Stimulated activated naive CD4-positive, alpha-beta T cell (primary cell): ENCODE measurements around the gene HDLBP.

Source experiments
- DNase-seq, 6 experiments: peaks; one replicate each; lab custom pipeline; 2025; lab: John Stamatoyannopoulos, UW

Gene HDLBP

GRCh38 chr2:241228081-241228859, 87.2 kb downstream of the HDLBP start:
- no peak for DNase-seq

- no peak for DNase-seq
Measured at GRCh38 chr2:241227594-241227993, 87.9 kb downstream of the HDLBP start.

- no peak for DNase-seq
Measured at GRCh38 chr2:241226723-241227572, 88.5 kb downstream of the HDLBP start.

GRCh38 chr2:241225983-241226382, 89.5 kb downstream of the HDLBP start:
- no peak for DNase-seq

DNA sequence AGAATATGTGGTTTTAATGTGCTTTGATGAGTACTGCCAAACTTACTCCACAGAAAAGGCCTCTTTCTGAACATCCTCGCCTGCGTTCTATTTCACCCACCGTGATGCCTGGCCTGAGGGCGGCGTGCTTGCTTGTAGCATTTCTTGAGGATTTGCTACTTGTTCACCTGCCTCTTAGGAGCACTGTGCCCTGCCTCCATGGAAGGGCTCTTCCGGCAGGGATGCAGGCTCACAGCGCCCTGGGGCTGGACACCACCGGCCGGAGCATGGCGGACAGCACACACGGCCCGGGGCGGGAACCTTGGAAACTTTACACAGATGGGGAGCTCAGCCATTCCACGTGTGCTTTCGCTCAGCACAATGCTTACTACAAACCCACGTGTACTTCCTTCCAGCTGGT, 89.9 kb downstream of the HDLBP start:
- no peak for DNase-seq

DNA sequence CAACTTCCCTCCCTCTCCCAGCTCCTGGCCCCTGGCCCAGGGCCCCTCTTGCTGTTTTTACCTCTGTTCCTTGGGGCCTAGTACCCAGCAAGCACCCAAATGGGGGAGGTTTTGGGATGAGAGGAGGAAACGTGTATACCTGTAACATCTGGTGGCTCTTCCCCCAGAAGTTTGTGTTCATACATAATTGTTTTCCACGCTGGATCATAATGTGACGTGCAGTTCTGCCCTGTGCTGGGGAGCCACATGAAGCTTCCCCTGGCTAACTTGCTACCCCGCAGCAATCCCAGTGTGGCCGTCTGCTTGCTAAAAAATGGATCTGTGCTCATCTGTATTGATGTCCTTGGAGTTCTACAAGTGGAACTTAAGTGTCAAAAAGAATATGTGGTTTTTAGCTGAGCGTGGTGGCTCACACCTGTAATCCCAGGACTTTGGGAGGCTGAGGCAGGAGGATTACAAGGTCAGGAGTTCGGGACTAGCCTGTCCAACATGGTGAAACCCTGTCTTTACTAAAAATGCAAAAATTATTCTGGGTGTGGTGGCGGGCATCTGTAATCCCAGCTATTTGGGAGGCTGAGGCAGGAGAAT, 90.5 kb downstream of the HDLBP start:
- DNase-seq: no peak

GRCh38 chr2:241224018-241224850, 91.2 kb downstream of the HDLBP start:
- no peak for DNase-seq

DNA sequence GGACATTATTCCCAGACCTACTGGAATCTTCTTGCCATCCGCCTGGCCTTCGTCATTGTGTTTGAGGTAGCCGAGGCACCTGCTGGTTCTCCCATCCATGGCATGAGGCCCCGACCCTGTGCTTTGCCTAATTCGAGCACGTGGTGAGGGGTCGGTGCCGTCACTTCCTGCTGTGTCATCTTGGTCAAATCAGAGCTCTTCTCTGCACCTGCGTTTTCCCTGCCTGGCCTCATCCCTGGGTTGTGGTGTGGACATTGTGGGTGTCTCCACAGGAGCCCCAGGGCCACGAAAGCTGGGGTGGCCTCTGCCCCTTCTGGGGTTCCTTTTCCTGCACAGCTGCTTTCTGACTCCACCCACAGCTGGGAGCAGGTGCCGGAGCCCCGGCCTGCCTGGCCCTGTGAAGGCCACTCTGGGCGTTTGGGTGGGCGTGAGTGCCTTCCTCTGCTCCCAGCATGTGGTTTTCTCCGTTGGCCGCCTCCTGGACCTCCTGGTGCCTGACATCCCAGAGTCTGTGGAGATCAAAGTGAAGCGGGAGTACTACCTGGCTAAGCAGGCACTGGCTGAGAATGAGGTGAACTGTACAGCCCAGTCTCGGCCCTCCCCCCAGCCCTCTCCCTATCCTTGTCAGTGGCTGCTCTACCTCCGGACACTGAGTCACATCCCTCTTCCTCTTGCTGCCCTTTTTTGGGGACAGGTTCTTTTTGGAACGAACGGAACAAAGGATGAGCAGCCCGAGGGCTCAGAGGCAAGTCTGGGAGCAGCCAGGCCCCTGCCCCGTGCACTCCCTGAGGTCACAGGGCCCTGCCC, 92.1 kb downstream of the HDLBP start:
- no peak for DNase-seq

GRCh38 chr2:241219856-241220356, 95.6 kb downstream of the HDLBP start:
- no peak for DNase-seq

DNA sequence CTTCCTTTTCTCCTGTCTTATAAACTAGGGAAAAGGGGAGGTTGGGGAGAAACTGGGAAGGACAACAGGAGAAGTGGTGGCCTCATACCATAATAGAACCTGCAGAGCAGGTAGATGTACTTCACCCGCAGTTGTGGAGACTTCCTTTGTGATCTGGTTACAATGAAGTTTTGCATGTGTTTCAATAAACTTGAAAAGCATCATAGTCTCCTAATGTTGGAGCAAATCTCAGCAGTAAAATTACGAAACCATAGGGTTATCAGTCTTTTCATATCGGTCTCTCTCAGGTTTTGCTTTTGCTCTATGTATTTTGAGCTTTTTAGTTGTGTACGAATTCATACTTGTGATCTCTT, 96.5 kb downstream of the HDLBP start:
- no peak for DNase-seq

GRCh38 chr2:241218131-241219029, 97.1 kb downstream of the HDLBP start:
- DNase-seq: peak in 5 of 6 experiments; percentile 12 to 45 (median 35)

DNA sequence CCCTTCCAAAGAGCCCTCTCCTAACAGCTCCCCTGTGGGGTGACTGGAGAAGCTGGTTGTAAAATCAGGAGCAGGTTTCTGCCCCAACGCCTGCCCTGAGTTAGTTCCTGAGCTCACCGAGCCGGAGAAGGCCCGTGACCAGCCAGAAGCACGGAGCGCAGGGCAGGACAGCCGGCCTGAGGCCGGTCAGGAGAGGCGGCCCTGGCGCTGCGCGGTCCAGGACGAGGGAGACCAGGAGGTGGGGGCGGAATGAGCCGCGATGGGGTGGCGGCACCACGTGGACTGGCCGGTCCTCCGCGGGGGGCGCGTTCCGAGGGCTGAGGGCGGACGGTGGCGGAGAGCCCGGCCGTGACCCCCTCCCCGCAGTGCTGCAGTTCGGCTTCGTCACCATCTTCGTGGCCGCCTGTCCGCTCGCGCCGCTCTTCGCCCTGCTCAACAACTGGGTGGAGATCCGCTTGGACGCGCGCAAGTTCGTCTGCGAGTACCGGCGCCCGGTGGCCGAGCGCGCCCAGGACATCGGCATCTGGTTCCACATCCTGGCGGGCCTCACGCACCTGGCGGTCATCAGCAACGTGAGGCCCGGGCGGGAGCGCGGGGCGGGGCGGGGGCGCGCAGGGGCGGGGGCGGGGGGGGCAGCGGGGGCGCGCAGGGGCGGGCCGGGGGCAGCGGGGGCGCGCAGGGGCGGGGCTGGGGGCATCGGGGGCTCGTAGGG, 98.0 kb downstream of the HDLBP start:
- DNase-seq: peak in 5 of 6 experiments; percentile 10 to 53 (median 22)

DNA sequence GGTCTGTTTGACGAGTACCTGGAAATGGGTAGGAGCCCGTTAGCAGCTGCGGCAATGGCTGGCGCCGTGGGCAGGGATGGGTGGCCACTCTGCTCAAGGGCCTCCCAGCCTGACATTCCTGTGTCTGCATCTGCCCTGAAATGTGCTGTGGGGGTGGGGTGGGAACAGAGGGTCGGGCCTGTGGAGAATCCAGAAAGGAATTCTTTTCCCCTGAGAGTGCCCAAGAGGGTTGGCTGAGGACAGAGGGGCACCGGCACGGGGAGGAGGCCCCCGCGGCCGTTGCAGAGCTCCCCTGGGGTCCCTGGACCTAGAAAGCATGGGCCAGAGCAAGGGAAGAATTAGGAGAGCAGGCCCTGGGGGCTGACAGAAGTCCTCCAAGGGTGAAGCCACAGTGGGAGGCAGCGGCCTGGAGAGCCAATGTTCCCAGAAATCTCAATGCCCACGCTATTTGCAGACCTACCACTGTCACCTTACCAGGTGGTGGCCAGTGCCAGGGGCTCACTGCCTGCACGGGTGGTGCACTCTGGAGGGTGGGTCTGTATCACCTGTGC, 99.2 kb downstream of the HDLBP start:
- DNase-seq: peak in 1 of 6 experiments; percentile 10

GRCh38 chr2:241215421-241215820, 100.1 kb downstream of the HDLBP start:
- DNase-seq: no peak

DNA sequence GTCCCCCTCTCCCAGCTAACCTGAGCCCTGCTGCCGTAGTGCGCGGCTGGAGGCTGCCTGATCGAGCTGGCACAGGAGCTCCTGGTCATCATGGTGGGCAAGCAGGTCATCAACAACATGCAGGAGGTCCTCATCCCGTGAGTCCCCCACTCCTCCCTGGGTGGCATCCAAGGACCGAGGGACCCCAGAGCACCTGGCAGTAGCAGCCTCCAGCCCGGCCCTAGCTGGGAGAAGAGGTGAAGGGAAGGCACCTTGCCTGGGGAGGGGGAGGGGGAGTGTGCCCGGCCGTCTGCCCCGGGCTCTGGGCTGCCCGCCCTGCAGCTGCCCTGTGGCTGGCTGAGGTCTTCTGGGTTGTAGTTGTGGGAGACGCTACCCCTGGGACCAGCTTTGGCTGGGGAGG, 100.7 kb downstream of the HDLBP start:
- no peak for DNase-seq

DNA sequence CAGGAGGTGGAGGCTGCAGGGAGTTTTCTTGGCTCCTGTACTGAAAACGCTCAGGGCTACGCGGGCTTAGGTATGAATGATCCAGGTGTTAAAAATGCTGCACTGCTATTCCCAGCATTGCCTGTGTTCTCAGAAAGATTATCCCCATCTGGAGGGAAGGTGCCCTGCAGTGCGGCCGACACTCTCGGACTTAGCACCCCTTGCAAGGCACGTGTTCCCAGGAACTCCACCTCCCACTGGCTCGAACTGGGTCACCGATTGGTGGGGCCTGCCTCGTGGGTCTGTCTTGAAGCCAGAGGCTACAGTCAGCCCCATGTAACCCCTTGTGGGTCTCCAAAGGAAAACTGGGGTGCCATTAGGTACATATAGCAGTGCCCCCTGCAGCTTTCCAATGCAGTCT, 101.3 kb downstream of the HDLBP start:
- no peak for DNase-seq

DNA sequence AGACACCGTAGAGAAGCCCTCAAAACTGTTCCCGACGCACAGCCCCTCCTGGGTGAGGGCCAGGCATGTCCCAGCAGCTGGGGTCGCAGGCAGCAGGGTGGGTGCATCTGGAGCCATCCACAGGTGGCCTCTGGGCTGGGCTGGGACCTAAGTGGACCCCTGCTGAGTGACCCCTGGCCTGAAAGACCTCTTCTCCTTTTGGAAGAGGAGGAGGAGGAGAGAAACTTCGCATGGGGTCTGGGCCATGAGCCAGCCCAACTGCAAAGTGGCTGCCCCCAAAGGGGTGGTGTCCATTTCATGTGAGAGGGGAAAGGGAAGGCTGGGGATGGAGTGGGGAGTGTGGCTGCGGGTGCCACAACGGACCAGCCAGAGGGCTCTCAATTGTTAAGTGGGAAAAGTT, 101.9 kb downstream of the HDLBP start:
- no peak for DNase-seq

DNA sequence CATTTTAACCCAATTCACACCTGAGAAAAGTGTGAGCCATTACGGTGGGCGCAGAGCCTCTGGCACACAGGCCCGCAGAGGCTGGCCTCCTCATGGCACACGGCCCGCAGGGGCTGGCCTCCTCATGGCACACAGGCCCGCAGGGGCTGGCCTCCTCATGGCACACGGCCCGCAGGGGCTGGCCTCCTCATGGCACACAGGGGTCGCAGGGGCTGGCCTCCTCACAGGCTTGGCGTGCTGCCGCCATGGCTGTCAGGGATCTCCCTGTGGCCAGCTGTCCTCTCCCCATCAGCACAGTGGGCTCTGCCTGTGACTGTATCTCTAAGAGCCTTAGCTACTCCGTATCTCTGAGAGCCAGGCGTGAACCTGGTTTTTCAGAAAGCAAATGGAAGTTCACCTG, 102.4 kb downstream of the HDLBP start:
- no peak for DNase-seq

GRCh38 chr2:241211276-241211675, 104.2 kb downstream of the HDLBP start:
- no peak for DNase-seq
